SKM-1 treated with dmso at 0.1 percent for 144 hours (cell line): ENCODE measurements around the gene UQCRH.
"Not testable (repeated sequence)": the region's sequence is repeated elsewhere in the genome, so short reads cannot be mapped to it uniquely, and the experiment has no call there.

ENCODE experiments used
- DNase-seq: peaks from one replicate; lab custom pipeline; 2025; ENCODE audit not compliant: unreplicated experiment; lab: John Stamatoyannopoulos, UW

Gene UQCRH

GRCh38 chr1:46298387-46298786, 5.1 kb upstream of the UQCRH start:
- no peak for DNase-seq

- DNase-seq = no peak
Measured at GRCh38 chr1:46300673-46301405, 2.7 kb upstream of the UQCRH start.

DNA sequence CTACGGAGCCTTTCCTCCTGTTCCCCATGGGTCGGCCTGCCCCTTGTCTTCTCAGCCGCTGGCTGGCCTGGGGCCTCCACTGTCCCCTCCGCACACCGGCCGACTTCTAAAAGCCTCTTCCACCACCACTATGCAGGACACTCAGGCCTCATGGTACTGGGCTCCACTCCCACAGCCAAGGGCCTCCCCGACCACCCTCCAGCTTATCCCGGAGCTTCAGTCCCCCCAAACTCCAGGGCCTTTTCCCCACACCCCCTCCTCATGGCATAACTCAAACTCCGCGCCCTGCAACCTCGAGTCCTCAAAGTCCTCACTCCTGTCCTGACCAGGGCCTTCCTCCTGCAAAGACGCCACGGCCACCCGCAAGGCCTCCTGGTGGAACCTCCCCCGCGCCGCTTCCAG, 2.1 kb upstream of the UQCRH start:
- DNase-seq = no peak

GRCh38 chr1:46301808-46302640, 1.5 kb upstream of the UQCRH start:
- DNase-seq = peak; percentile 50

- no peak for DNase-seq
Measured at GRCh38 chr1:46302641-46303037, 859 bp upstream of the UQCRH start.

GRCh38 chr1:46303872-46304326, 401 bp downstream of the UQCRH start:
- DNase-seq = peak; percentile 68

- no peak for DNase-seq
Measured at GRCh38 chr1:46306159-46306530, 2.6 kb downstream of the UQCRH start.

- no peak for DNase-seq
Measured at GRCh38 chr1:46309401-46310159, 6.1 kb downstream of the UQCRH start.

GRCh38 chr1:46310321-46310720, 6.8 kb downstream of the UQCRH start:
- DNase-seq = no peak

DNA sequence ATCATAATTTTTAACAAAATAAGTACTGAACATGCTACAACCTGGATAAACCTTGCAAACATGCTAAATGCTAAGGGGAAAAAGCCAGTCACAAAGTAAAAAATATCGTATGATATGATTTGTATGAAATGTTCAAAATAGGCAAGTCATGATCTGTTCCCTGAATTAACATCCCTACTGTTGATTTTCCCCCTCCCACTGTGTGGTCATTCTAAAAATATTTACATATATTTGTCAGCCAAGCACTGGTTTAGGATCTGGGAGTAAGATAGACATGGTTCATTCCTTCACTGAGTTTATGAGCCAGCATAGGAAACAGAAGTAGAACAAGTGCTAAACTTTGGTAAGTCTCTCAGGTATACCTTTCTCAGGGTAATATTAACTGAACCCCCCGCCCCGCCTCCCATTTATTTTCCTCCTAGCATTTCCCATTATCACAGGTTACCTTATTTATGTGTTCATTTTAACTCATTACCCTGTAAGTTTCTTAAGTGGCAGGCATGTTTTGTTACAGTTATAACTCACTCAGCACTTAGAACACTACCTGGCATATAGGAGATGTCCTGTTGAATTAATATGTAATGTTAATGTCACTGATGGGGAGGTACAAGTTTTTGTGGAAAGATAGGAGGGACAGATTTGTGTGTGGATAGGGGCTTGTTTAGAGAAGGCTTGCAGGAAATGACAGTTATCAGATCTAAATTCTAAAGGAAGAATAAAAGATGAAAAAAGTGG, 12.3 kb downstream of the UQCRH start:
- no peak for DNase-seq

GRCh38 chr1:46317323-46317722, 13.8 kb downstream of the UQCRH start:
- no peak for DNase-seq

- DNase-seq = not testable (repeated sequence)
Measured at GRCh38 chr1:46319301-46319700, 15.8 kb downstream of the UQCRH start.

DNA sequence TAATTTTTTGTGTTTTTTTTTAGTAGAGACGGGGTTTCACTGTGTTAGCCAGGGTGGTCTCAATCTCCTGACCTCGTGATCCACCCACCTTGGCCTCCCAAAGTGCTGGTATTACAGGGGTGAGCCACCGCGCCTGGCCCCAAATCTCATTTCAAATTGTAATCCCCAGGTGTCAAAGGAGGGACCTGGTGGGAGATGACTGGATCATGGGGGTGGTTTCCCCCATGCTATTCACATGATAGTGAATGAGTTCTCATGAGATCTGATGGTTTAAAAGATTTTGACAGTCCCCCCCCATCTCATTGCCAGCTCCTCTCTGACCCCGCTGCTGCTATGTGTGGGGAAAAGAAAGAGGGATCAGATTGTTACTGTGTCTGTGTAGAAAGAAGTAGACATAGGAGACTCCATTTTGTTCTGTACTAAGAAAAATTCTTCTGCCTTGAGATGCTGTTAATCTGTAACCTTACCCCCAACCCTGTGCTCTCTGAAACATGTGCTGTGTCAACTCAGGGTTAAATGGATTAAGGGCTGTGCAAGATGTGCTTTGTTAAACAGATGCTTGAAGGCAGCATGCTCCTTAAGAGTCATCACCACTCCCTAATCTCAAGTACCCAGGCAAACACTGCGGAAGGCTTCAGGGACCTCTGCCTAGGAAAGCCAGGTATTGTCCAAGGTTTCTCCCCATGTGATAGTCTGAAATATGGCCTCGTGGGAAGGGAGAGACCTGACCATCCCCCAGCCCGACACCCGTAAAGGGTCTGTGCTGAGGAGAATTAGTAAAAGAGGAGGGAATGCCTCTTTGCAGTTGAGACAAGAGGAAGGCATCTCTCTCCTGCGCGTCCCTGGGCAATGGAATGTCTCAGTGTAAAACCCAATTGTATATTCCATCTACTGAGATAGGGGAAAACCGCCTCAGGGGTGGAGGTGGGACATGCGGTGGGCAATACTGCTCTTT, 16.7 kb downstream of the UQCRH start:
- DNase-seq = not testable (repeated sequence)

- DNase-seq = not testable (repeated sequence)
Measured at GRCh38 chr1:46322191-46322590, 18.7 kb downstream of the UQCRH start.

DNA sequence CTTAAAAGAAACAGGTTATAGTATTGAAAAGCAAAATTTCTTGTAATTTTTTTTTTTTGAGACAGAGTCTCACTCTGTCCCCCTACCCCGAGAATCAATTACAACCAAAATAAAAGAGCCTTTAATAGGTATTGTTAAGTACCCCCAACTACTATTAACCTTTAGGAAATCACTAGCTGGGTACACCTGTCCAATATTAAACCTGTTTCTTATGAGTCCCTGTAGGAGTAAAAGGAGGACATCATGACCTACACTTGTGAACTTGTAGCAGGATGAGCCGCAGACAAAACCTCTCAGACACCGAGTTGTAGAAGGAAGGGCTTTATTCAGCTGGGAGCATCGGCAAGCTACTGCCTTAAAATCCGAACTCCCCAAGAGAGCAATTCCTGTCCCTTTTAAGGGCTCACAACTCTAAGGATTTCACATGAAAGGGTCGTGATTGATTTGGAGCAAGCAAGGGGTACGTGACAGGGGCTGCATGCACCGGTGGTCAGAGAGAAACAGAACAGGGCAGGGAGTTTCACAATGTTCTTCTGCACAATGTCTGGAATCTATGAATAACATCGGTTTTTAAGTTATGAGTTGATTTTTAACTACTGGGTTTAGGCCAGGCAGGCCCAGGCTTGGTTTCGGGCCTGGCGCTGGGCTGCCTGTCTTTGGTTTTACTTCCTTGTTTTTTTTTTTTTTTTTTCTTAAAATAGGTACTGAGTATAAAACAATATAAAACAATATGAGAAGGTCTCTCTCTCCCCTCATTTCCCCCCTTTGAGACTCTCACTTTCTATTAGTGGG, 22.0 kb downstream of the UQCRH start:
- DNase-seq = not testable (repeated sequence)

DNA sequence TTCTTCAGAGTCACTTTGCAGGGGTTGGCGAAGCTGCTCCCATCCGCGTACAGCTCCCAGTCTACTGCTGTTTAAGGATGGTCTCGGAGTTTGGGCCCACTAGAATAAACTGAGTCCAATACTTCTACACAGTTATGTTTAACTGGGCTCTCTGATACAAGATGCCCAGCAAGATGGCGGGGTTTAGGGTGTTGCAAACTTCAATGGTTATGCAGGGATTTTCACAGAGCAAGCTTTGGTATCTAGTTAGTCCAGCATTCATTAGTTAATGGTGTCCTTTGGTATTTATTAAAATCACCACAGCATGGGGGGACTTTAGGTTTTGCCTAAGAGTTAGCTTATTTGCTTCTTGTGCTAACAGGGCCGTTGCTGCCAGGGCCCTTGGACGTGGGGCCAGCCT, 24.7 kb downstream of the UQCRH start:
- not testable (repeated sequence) for DNase-seq

GRCh38 chr1:46329807-46330206, 26.3 kb downstream of the UQCRH start:
- DNase-seq = not testable (repeated sequence)

DNA sequence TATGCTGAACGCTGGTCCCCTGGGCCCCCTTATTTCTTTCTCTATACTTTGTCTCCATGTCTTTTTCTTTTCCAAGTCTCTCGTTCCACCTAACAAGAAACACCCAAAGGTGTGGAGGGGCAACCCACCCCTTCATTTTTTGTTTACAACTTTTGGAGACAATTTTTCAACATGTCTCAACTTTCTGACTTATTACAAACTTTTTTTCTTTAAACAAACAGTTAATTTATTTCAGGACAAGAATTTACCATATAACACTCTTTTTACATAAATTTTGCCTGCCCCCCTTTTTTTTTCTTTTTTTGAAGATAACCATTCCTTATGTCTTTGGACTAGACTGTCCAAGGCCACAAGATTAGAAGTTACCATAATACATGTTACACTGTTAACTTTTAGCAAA, 26.9 kb downstream of the UQCRH start:
- not testable (repeated sequence) for DNase-seq
